ENCODE data around the gene TNFRSF11A.

DNA sequence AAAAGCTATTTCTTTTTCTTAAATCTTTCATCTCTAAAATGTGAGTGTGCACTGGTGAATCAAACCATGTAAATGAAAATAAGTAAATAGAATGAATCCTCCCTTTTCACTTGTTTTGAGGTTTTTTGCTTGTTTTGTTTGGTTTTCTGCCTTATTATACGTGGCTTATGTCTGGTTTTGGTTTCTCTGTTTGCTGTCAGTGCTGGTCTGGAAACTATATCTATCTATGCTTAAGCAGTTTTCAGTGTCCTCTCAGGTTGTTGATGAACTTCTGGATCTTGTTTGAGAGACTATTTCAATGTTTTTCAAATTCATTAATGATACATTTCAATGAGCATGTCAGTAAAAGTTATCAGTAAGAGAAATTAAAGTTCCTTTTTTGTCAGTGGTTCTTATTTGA, 48.1 kb upstream of the TNFRSF11A start:
- TF ChIP-seq CTCF (IDR thresholded peaks at IDR 0.05; ENCODE audit: low read length) = no peak
- no peak for TF ChIP-seq EZH2 (optimal IDR thresholded peaks at IDR 0.05; ENCODE audit: low read depth, low read length)
- no peak for TF ChIP-seq EZH2phosphoT487 (IDR thresholded peaks at IDR 0.05; ENCODE audit: low read length)

All from MM.1S (cell line).